Astrocyte (in vitro differentiated cells and primary cell): Measurements from ENCODE around the gene MAPKAPK2. TPM values are rescaled to one million over a fixed set of nuclear protein-coding genes. Genes with fewer than 3 reads are reported as not detected.

Experiments
- DNase-seq: peaks from one replicate; pipeline ENCODE4 v3.0.0-alpha.2; 2010; ENCODE audit warnings: low read depth
- FAIRE-seq: peaks from 2 replicates; lab custom pipeline; 2011; peaks lifted over from hg19 to GRCh38; lab: Jason Lieb, UNC
- H2AFZ ChIP-seq: 2 replicates; pipeline ENCODE4 v1.6.0; 2012; ENCODE audit warnings: low read depth, low read length, inconsistent platforms
- H3K27ac ChIP-seq: 2 replicates; pipeline ENCODE4 v1.5.1; 2011; ENCODE audit warnings: low read depth, low read length, inconsistent platforms
- H3K27me3 ChIP-seq: 2 replicates; pipeline ENCODE4 v1.6.0; 2011; ENCODE audit warnings: low read length, inconsistent platforms; ENCODE audit not compliant: insufficient read depth
- H3K36me3 ChIP-seq: 2 replicates; pipeline ENCODE4 v1.5.1; 2011; ENCODE audit warnings: low read length, inconsistent platforms; ENCODE audit not compliant: insufficient read depth
- H3K4me1 ChIP-seq: 2 replicates; pipeline ENCODE4 v1.5.1; 2011; ENCODE audit warnings: low read length, inconsistent platforms; ENCODE audit not compliant: insufficient read depth
- H3K4me2 ChIP-seq: 2 replicates; pipeline ENCODE4 v1.6.0; 2012; ENCODE audit warnings: low read length, inconsistent platforms
- H3K4me3 ChIP-seq: 2 replicates; pipeline ENCODE4 v1.5.1; 2011; ENCODE audit warnings: low read depth, mild to moderate bottlenecking, low read length, inconsistent platforms; ENCODE audit not compliant: insufficient read depth
- H3K79me2 ChIP-seq: 2 replicates; pipeline ENCODE4 v1.6.0; 2012; ENCODE audit warnings: mild to moderate bottlenecking, low read length, inconsistent platforms; ENCODE audit not compliant: insufficient read depth
- H3K9ac ChIP-seq: 2 replicates; pipeline ENCODE4 v1.6.0; 2012; ENCODE audit warnings: mild to moderate bottlenecking, low read length, inconsistent platforms
- H3K9me3 ChIP-seq: 2 replicates; pipeline ENCODE4 v1.5.1; 2012; ENCODE audit warnings: low read depth, mild to moderate bottlenecking, low read length, inconsistent platforms; ENCODE audit not compliant: insufficient read depth
- H4K20me1 ChIP-seq: 2 replicates; pipeline ENCODE4 v1.6.0; 2012; ENCODE audit warnings: low read length, inconsistent platforms; ENCODE audit not compliant: insufficient read depth
- H3K27ac Mint-ChIP-seq: one replicate; pipeline ENCODE4 v1.8.0; 2021; ENCODE audit warnings: mild to moderate bottlenecking, mixed read lengths; ENCODE audit not compliant: unreplicated experiment
- H3K27me3 Mint-ChIP-seq: one replicate; pipeline ENCODE4 v1.8.0; 2021; ENCODE audit warnings: low read depth, mixed read lengths; ENCODE audit not compliant: unreplicated experiment
- H3K36me3 Mint-ChIP-seq: one replicate; pipeline ENCODE4 v1.8.0; 2021; ENCODE audit warnings: low read depth, mixed read lengths; ENCODE audit not compliant: unreplicated experiment
- H3K4me1 Mint-ChIP-seq: one replicate; pipeline ENCODE4 v1.8.0; 2021; ENCODE audit warnings: low read depth, mixed read lengths; ENCODE audit not compliant: unreplicated experiment
- H3K4me3 Mint-ChIP-seq: one replicate; pipeline ENCODE4 v1.8.0; 2021; ENCODE audit warnings: mild to moderate bottlenecking, moderate library complexity, mixed read lengths; ENCODE audit not compliant: unreplicated experiment
- H3K9me3 Mint-ChIP-seq: one replicate; pipeline ENCODE4 v1.8.0; 2021; ENCODE audit warnings: mild to moderate bottlenecking, mixed read lengths; ENCODE audit not compliant: unreplicated experiment
- EZH2 ChIP-seq: IDR thresholded peaks from 2 replicates; pipeline ENCODE4 v1.6.1; 2012; ENCODE audit warnings: mild to moderate bottlenecking, low read length, inconsistent platforms; ENCODE audit not compliant: insufficient read depth
- total RNA-seq: library from RNA; stranded (reverse); gene quantifications from 2 replicates; pipeline ENCODE4 v1.2.1, GENCODE V29; 2021
- TF ChIP-seq, protein P1 (sequence below): IDR thresholded peaks from 2 replicates; pipeline ENCODE4 v1.5.1; 2011; ENCODE audit warnings: low read depth, mild to moderate bottlenecking, inconsistent platforms, low read length, moderate library complexity; ENCODE audit not compliant: insufficient read depth

The MAPKAPK2 gene
- total RNA-seq, 1 donor from 2014 or later, result 108 TPM

DNA sequence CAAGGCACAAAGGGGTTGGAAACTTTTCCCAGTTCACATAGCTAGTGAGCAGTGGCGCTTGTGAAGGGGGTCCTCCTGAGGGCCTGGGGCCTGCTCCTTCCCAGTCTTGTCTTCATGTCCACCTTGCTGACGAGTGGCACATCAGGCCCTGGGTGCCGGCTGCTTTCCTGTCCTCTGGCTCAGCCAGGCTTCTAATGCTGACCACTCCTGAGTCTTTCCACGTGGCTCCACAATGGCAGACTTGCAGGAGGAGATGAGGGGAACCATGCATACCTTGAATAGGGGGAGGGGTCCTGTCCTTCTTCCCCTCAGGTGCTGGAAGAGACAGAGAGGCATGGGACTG, 38.7 kb downstream of the MAPKAPK2 start:
- no peak overlapping the region for H3K4me3 Mint-ChIP-seq
- H3K27ac ChIP-seq, result peak overlapping the region; percentile 13
- H3K79me2 ChIP-seq, result peaks cover 96% of the 10 kb centered on the region
- no peaks in the 10 kb centered on the region for H3K36me3 Mint-ChIP-seq
- no peaks in the 10 kb centered on the region for H3K36me3 ChIP-seq
- H4K20me1 ChIP-seq, result peaks cover 97% of the 10 kb centered on the region
- H2AFZ ChIP-seq, result no peak overlapping the region
- FAIRE-seq (no peak), DNase-seq (no peak)
- peaks cover 25% of the 10 kb centered on the region for H3K4me1 ChIP-seq
- H3K27me3 Mint-ChIP-seq, result no peaks in the 10 kb centered on the region
- no peak overlapping the region for H3K27ac Mint-ChIP-seq
- H3K27me3 ChIP-seq, result no peaks in the 10 kb centered on the region
- no peaks in the 10 kb centered on the region for H3K9me3 ChIP-seq
- H3K9me3 Mint-ChIP-seq, result no peaks in the 10 kb centered on the region
- peak overlapping the region; percentile 64 for H3K4me2 ChIP-seq
- TF ChIP-seq, protein P1, sequence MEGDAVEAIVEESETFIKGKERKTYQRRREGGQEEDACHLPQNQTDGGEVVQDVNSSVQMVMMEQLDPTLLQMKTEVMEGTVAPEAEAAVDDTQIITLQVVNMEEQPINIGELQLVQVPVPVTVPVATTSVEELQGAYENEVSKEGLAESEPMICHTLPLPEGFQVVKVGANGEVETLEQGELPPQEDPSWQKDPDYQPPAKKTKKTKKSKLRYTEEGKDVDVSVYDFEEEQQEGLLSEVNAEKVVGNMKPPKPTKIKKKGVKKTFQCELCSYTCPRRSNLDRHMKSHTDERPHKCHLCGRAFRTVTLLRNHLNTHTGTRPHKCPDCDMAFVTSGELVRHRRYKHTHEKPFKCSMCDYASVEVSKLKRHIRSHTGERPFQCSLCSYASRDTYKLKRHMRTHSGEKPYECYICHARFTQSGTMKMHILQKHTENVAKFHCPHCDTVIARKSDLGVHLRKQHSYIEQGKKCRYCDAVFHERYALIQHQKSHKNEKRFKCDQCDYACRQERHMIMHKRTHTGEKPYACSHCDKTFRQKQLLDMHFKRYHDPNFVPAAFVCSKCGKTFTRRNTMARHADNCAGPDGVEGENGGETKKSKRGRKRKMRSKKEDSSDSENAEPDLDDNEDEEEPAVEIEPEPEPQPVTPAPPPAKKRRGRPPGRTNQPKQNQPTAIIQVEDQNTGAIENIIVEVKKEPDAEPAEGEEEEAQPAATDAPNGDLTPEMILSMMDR, result no peak
- no peak for TF ChIP-seq EZH2
- H3K9ac ChIP-seq, result no peak overlapping the region
- peaks cover 35% of the 10 kb centered on the region for H3K4me1 Mint-ChIP-seq
- H3K4me3 ChIP-seq, result no peak overlapping the region

DNA sequence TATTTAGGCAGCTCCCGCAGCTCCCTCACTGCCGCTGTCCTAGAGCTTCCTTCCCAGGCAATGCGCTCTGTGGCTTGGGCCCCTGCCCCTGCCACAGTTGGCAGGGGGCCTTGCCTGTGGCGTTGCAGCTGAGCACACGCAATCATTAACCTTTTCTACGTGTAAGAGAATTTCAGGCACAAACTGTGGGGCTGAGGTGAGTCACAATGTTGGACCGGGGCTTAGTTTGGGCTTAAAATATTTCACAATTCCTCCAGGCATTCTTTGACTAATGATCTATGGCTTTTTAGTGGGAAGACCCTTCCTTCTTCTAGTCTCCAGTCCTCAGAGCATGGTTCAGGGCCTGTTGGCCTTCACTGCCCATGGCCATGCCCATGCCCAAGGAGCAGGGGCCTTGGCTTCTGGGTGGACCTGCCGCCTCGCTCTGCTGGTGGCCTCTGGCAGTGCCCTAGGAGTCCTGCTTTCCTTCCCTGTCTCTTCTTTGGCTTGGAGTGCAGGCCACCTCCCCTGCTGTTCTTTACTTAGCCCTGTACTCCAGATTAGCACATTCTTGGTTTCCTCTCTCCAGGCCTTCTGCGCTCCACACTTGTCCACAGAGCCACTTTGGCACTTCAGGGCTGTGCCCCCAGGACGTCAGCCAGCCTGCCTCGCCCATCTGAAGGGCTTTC, 39.2 kb downstream of the MAPKAPK2 start:
- TF ChIP-seq, protein P1, result no peak
- no peak for TF ChIP-seq EZH2
- H3K27ac ChIP-seq, result peak overlapping the region; percentile 13

More for the DNA sequence above, 39.2 kb downstream of the MAPKAPK2 start:
- no peaks in the 10 kb centered on the region for H3K9me3 ChIP-seq
- Mint-ChIP-seq H3K9me3 (no peaks in the 10 kb centered on the region), H3K36me3 (peaks cover 2% of the 10 kb centered on the region), H3K27ac (no peak overlapping the region), H3K4me3 (no peak overlapping the region), H3K4me1 (peaks cover 32% of the 10 kb centered on the region), H3K27me3 (no peaks in the 10 kb centered on the region)
- peaks cover 96% of the 10 kb centered on the region for H3K79me2 ChIP-seq
- DNase-seq (peak; percentile 92), FAIRE-seq (no peak)
- H3K4me2 ChIP-seq, result peak overlapping the region; percentile 64
- H4K20me1 ChIP-seq, result peaks cover 97% of the 10 kb centered on the region
- H3K27me3 ChIP-seq, result no peaks in the 10 kb centered on the region
- no peak overlapping the region for H2AFZ ChIP-seq
- H3K36me3 ChIP-seq, result no peaks in the 10 kb centered on the region
- no peak overlapping the region for H3K9ac ChIP-seq
- H3K4me1 ChIP-seq, result peaks cover 25% of the 10 kb centered on the region
- H3K4me3 ChIP-seq, result no peak overlapping the region
